K562 (cell line): Measurements from ENCODE around the gene SEBOX. TPM values are rescaled to one million over a fixed set of nuclear protein-coding genes. Genes with fewer than 3 reads are reported as not detected.

Experiments used
- ATF7 ChIP-seq: fragments of 450-650 bp; IDR thresholded peaks from 2 replicates; pipeline ENCODE4 v1.7.1; 2014; ENCODE audit warnings: mild to moderate bottlenecking, moderate library complexity
- BMI1 ChIP-seq: fragments of 150-350 bp; IDR thresholded peaks from 2 replicates; pipeline ENCODE4 v1.6.1; 2014; ENCODE audit warnings: low read length
- CREB3 ChIP-seq: fragments of 450-650 bp; conservative IDR thresholded peaks from 2 replicates; pipeline ENCODE4 v1.6.1; 2016; ENCODE audit warnings: missing genetic modification characterization, low read depth, mild to moderate bottlenecking, missing compliant biosample characterization, moderate library complexity
- ELK3 ChIP-seq: fragments of 450-650 bp; formaldehyde crosslinking; IDR thresholded peaks from 2 replicates; pipeline ENCODE4 v1.4.0; 2020; ENCODE audit warnings: mild to moderate bottlenecking
- EWSR1 ChIP-seq: fragments of 450-650 bp; IDR thresholded peaks from 2 replicates; pipeline ENCODE4 v1.6.1; 2018; ENCODE audit warnings: borderline replicate concordance, mild to moderate bottlenecking, low read depth, moderate library complexity; ENCODE audit not compliant: partially characterized antibody
- GTF3C2 ChIP-seq: IDR thresholded peaks from 3 replicates; pipeline ENCODE4 v1.6.1; 2011; ENCODE audit warnings: borderline replicate concordance, mild to moderate bottlenecking, moderate library complexity; ENCODE audit not compliant: insufficient read length; ENCODE audit errors: extremely low read depth
- HEY1 ChIP-seq: fragments of 250-450 bp; sonication (Bioruptor Pico); IDR thresholded peaks from 2 replicates; pipeline ENCODE4 v1.5.0; 2020; ENCODE audit warnings: mild to moderate bottlenecking, moderate library complexity, borderline replicate concordance
- LCOR ChIP-seq: sonication (generic); formaldehyde crosslinking; IDR thresholded peaks from 2 replicates; pipeline ENCODE4 v1.8.0; 2022; ENCODE audit warnings: mild to moderate bottlenecking, missing genetic modification reagents
- TCF7 ChIP-seq: sonication (generic); IDR thresholded peaks from 2 replicates; pipeline ENCODE4 v1.6.1; 2016; ENCODE audit warnings: antibody characterized with exemption, borderline replicate concordance
- WHSC1 ChIP-seq: IDR thresholded peaks from one replicate; pipeline ENCODE4 v1.6.1; 2012; ENCODE audit warnings: low read length, control low read depth, inconsistent platforms
- ZNF174 ChIP-seq: fragments of 250-450 bp; sonication (Bioruptor Pico); IDR thresholded peaks from 2 replicates; pipeline ENCODE4 v1.4.0; 2020; ENCODE audit warnings: mild to moderate bottlenecking
- ZNF318 ChIP-seq, 2 experiments: fragments of 450-650 bp; IDR thresholded peaks; 2 replicates each; pipeline ENCODE4 v1.6.1; 2016; ENCODE audit warnings: mild to moderate bottlenecking in 2 of 2, borderline replicate concordance in 1 of 2, low read depth in 1 of 2, moderate library complexity in 1 of 2
- polyA plus RNA-seq, 8 experiments: library from polyadenylated mRNA; depleted of rRNA in 4 of 8; stranded (reverse) in 5 of 8; unstranded in 3 of 8; fragments of >200 nt; fragmentation: Nextera tagmentation in 2 of 8; fragmentation: Illumina TruSeq in 1 of 8; extraction: Ambion mirVana in 2 of 8; extraction: Trizol in 1 of 8; gene quantifications; 2 replicates each; pipeline versions ENCODE4 v1.2.1 to v1.2.3, GENCODE V29; 2011 to 2014; ENCODE audit warnings: inconsistent platforms in 1 of 8, missing spikeins in 1 of 8
- total RNA-seq, 7 experiments: library from RNA; depleted of rRNA in 6 of 7; stranded (reverse); fragments of >200 nt in 6 of 7; fragmentation: Illumina TruSeq in 2 of 7; extraction: Trizol in 2 of 7; gene quantifications; 2 replicates each; pipeline versions ENCODE4 v1.2.1 to v1.2.3, GENCODE V29; 2011 to 2021; ENCODE audit warnings: low replicate concordance in 1 of 7

Gene SEBOX
- total and polyA plus RNA-seq, 9 of the 15 experiments (the other 6 are each of a cell fraction or from before 2014, with no cell fraction given): not detected

- TF ChIP-seq WHSC1 (no peak), CREB3 (tag) (no peak), BMI1 (no peak), HEY1 (CRISPR knock-in tag) (no peak), TCF7 (no peak), LCOR (CRISPR knock-in tag) (no peak), ATF7 (peak; percentile 78), EWSR1 (no peak), ZNF174 (CRISPR knock-in tag) (no peak), ZNF318 (IDR thresholded peaks at IDR 0.05; ENCODE audit: borderline replicate concordance in 1 of 2, low read depth in 1 of 2) (no peak), GTF3C2 (no peak), ELK3 (CRISPR knock-in tag) (no peak)
Measured at GRCh38 chr17:28370035-28370743, 5.2 kb upstream of the SEBOX start, which contains the start of gene VTN (continued).
